GM12878 (cell line): Measurements from ENCODE around the gene HVCN1. TPM values are rescaled to one million over a fixed set of nuclear protein-coding genes. Genes with fewer than 3 reads are reported as not detected.

Experiments
- ASH2L ChIP-seq: fragments of 300-600, 200-600 bp; sonication (generic); IDR thresholded peaks from 2 replicates; pipeline ENCODE4 v1.6.1; 2017; ENCODE audit warnings: low read depth, mild to moderate bottlenecking, borderline replicate concordance
- BHLHE40 ChIP-seq, 2 experiments: fragments of 450-650 bp in 1 of 2; IDR thresholded peaks; 2 replicates each; pipeline ENCODE4 v1.6.1; 2011 to 2017; ENCODE audit warnings: low read depth in 2 of 2, borderline replicate concordance in 1 of 2, improper control_type of control experiment in 1 of 2, low read length in 1 of 2, mild to moderate bottlenecking in 1 of 2
- CBX5 ChIP-seq: sonication (generic); IDR thresholded peaks from 2 replicates; pipeline ENCODE4 v1.6.1; 2016; ENCODE audit warnings: low read depth, moderate library complexity, mild to moderate bottlenecking, inconsistent platforms
- CEBPB ChIP-seq, 2 experiments: fragments of 150-350 bp in 1 of 2; IDR thresholded peaks; 2 replicates each; pipeline ENCODE4 v1.6.1; 2012 to 2014; ENCODE audit warnings: low read depth in 2 of 2, low read length in 2 of 2, borderline replicate concordance in 1 of 2, inconsistent platforms in 1 of 2
- CUX1 ChIP-seq: IDR thresholded peaks from 2 replicates; pipeline ENCODE4 v1.6.1; 2012; ENCODE audit warnings: improper control_type of control experiment, low read depth, low read length; ENCODE audit not compliant: insufficient replicate concordance
- ETV6 ChIP-seq, 2 experiments: fragments of 450-650 bp in 1 of 2; IDR thresholded peaks in 1 of 2; conservative IDR thresholded peaks in 1 of 2; 2 replicates each; pipeline ENCODE4 v1.6.1; 2014; ENCODE audit warnings: antibody characterized with exemption in 1 of 2, borderline replicate concordance in 1 of 2, low read depth in 1 of 2, mild to moderate bottlenecking in 1 of 2, moderate library complexity in 1 of 2
- HSF1 ChIP-seq: fragments of 150-350 bp; IDR thresholded peaks from 2 replicates; pipeline ENCODE4 v1.6.1; 2014; ENCODE audit warnings: mild to moderate bottlenecking, low read depth, low read length
- PBX3 ChIP-seq: IDR thresholded peaks from 2 replicates; pipeline ENCODE4 v1.6.1; 2011; ENCODE audit warnings: mild to moderate bottlenecking, low read depth, low read length, moderate library complexity; ENCODE audit not compliant: insufficient replicate concordance
- PML ChIP-seq: IDR thresholded peaks from 2 replicates; pipeline ENCODE4 v1.6.1; 2012; ENCODE audit warnings: low read length, inconsistent platforms
- RAD21 ChIP-seq: IDR thresholded peaks from 2 replicates; pipeline ENCODE4 v1.6.1; 2011; ENCODE audit warnings: mild to moderate bottlenecking, low read depth, low read length, moderate library complexity; ENCODE audit not compliant: insufficient read depth
- RAD51 ChIP-seq: fragments of 450-650 bp; IDR thresholded peaks from 2 replicates; pipeline ENCODE4 v1.6.1; 2016; ENCODE audit warnings: moderate library complexity, mild to moderate bottlenecking, inconsistent platforms
- RELA ChIP-seq: fragments of 450-650 bp; IDR thresholded peaks from 2 replicates; pipeline ENCODE4 v1.8.0; 2014; ENCODE audit warnings: borderline replicate concordance; ENCODE audit not compliant: partially characterized antibody
- STAT3 ChIP-seq: IDR thresholded peaks from 2 replicates; pipeline ENCODE4 v1.6.1; 2011; ENCODE audit warnings: low read depth, low read length, improper control_type of control experiment
- TAF1 ChIP-seq: IDR thresholded peaks from 2 replicates; pipeline ENCODE4 v1.6.1; 2011; ENCODE audit warnings: mild to moderate bottlenecking, low read depth, low read length, borderline replicate concordance
- TCF7 ChIP-seq: IDR thresholded peaks from 2 replicates; pipeline ENCODE4 v1.6.1; 2014; ENCODE audit warnings: antibody characterized with exemption, borderline replicate concordance
- ZBED1 ChIP-seq: IDR thresholded peaks from 2 replicates; pipeline ENCODE4 v1.6.1; 2016; ENCODE audit warnings: borderline replicate concordance
- polyA plus RNA-seq, 11 experiments: library from polyadenylated mRNA; depleted of rRNA in 4 of 11; unstranded in 6 of 11; stranded (reverse) in 5 of 11; fragments of >200 nt; fragmentation: Nextera tagmentation in 4 of 11; fragmentation: Illumina TruSeq in 1 of 11; extraction: Ambion mirVana in 4 of 11; extraction: Trizol in 1 of 11; gene quantifications; 1 replicate in 1 of 11; 2 replicates in 10 of 11; pipeline versions ENCODE4 v1.2.1 to v1.2.3, GENCODE V29; 2011 to 2016; ENCODE audit warnings: inconsistent platforms in 2 of 11, missing spikeins in 2 of 11, low read depth in 1 of 11
- total RNA-seq, 4 experiments: library from RNA; depleted of rRNA in 3 of 4; stranded (reverse); fragments of >200 nt in 3 of 4; fragmentation: Illumina TruSeq in 1 of 4; extraction: Trizol in 1 of 4; gene quantifications; 2 replicates each; pipeline versions ENCODE4 v1.2.1 to v1.2.3, GENCODE V29; 2013 to 2021
- TF ChIP-seq, protein P1 (sequence below): IDR thresholded peaks from 2 replicates; pipeline ENCODE4 v1.6.1; 2011; ENCODE audit warnings: borderline replicate concordance, low read depth, mild to moderate bottlenecking, moderate library complexity, low read length; ENCODE audit not compliant: insufficient read depth, poor library complexity, severe bottlenecking

Gene HVCN1
- total and polyA plus RNA-seq, 10 of the 15 experiments (the other 5 are each of a cell fraction or from before 2014, with no cell fraction given) = 27.8 to 181 (median 103) TPM

- TF ChIP-seq, protein P1, sequence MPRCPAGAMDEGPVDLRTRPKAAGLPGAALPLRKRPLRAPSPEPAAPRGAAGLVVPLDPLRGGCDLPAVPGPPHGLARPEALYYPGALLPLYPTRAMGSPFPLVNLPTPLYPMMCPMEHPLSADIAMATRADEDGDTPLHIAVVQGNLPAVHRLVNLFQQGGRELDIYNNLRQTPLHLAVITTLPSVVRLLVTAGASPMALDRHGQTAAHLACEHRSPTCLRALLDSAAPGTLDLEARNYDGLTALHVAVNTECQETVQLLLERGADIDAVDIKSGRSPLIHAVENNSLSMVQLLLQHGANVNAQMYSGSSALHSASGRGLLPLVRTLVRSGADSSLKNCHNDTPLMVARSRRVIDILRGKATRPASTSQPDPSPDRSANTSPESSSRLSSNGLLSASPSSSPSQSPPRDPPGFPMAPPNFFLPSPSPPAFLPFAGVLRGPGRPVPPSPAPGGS = peak; percentile 22
- no peak for TF ChIP-seq ZBED1
- 0 out of 4 replicates have a peak, but pooled peaks of 1 of the 2 experiments have one; percentile 22 for TF ChIP-seq CEBPB (IDR thresholded peaks at IDR 0.05; ENCODE audit: borderline replicate concordance in 1 of 2, low read depth in 2 of 2, low read length in 2 of 2)
- TF ChIP-seq TCF7 = no peak
- TF ChIP-seq ASH2L = no peak
- 0 out of 2 replicates have a peak, but pooled peaks have one; percentile 19 for TF ChIP-seq CBX5
- peak; percentile 98 for TF ChIP-seq BHLHE40 (IDR thresholded peaks at IDR 0.05; ENCODE audit: borderline replicate concordance in 1 of 2, low read depth in 2 of 2, low read length in 1 of 2)
- TF ChIP-seq RAD51 = peak; percentile 97
- TF ChIP-seq RELA = peak; percentile 74
- peak; percentile 26 for TF ChIP-seq PML
- TF ChIP-seq CUX1 = peak; percentile 1
- 0 out of 4 replicates have a peak, but pooled peaks of 1 of the 2 experiments have one; percentile 6 for TF ChIP-seq ETV6 (conservative IDR thresholded peaks at IDR 0.05 in 1 of 2, IDR thresholded peaks at IDR 0.05 in 1 of 2; ENCODE audit: borderline replicate concordance in 1 of 2, low read depth in 1 of 2)
- TF ChIP-seq PBX3 = peak; percentile 12
- TF ChIP-seq HSF1 = no peak
- TF ChIP-seq TAF1 = no peak
- TF ChIP-seq STAT3 = no peak
- no peak for TF ChIP-seq RAD21
Measured at GRCh38 chr12:110677206-110677911, 11.6 kb downstream of the HVCN1 start (continued).
